Stomach (tissue), 4 donors: Measurements from ENCODE around the gene CSMD2.

Source experiments
- CTCF ChIP-seq, 7 experiments: fragments of 450-650 bp in 4 of 7; fragments of 200-600 bp in 3 of 7; sonication (generic) in 3 of 7; IDR thresholded peaks; one replicate each; pipeline ENCODE4 v1.5.1; 2016 to 2019; ENCODE audit warnings: antibody characterized with exemption in 7 of 7, control low read depth in 2 of 7, mild to moderate bottlenecking in 1 of 7
- EP300 ChIP-seq: sonication (generic); formaldehyde crosslinking; IDR thresholded peaks from one replicate; pipeline ENCODE4 v1.6.1; 2017; ENCODE audit warnings: antibody characterized with exemption
- POLR2A ChIP-seq, 4 donors: fragments of 450-650 bp; IDR thresholded peaks; one replicate each; pipeline ENCODE4 v1.6.1; 2016; ENCODE audit warnings: antibody characterized with exemption in 4 of 4, control low read depth in 2 of 4, mild to moderate bottlenecking in 1 of 4, moderate library complexity in 1 of 4

DNA sequence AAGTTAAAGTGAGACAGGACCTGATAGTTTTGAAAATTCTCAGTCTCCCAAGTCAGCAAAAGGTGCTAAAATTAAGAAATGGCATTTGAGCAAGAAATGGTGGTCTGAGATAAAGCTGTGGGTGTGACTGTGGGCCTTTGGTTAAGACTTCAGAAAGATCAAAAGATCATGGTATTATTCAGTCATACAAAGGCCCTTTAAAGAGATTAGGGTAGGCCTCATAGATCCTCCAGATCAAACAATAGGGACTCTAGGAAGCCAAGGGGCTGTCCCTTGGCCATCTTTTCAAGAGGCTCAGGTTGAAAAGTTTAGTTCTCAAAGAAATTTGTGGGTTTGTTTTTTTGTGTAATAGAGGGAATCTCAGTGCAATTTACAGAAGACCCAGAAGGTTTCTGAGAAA lies 292.8 kb downstream of the CSMD2 start:
- TF ChIP-seq CTCF (IDR thresholded peaks at IDR 0.05) (no peak), POLR2A (IDR thresholded peaks at IDR 0.05) (no peak), EP300 (no peak)
